HG03571 (cell line): ENCODE results near the gene ABHD17B.

Experiments used
- ATAC-seq: cut with Tn5 transposase; IDR thresholded peaks from one replicate; pipeline ENCODE4 v1.9.1; 2021; ENCODE audit not compliant: unreplicated experiment

The ABHD17B gene

DNA sequence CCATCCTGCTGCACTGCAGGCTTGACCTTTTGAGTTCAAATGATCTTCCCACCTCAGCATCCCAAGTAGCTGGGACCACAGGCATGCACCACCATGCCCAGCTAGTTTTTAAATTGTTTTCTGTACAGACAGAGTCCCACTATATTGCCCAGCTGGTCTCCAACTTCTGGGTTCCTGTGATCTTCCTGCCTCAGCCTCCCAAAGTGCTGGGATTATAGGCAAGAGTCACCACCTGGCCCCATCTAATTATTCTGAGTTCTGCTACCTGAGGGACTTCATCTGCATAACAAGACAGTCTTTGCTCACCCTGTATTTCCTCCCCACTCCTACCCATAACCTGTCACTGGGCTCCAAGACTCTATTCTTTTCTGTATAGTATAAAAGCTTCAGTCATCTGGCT lies 88.1 kb downstream of the ABHD17B start:
- no peak for ATAC-seq

DNA sequence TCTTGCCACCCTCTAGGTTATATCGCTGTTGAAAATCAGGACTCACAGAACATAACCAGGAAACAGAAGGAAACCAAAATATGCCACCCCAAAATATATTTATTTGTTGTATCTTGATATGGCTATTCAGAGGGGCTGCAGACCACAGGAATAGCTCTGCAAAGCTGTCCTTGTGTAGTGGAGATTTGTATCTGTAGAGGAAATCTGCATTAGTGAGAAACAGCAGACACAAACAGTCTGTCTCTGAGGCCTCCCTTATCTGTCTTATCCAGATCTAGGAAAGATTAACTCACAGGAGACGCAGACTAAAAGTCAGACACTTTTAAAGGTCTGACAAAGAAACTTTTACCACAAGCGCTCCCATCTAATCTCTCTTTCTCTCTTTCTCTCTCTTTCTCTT lies 88.5 kb downstream of the ABHD17B start:
- no peak for ATAC-seq

- ATAC-seq: no peak
Observed at GRCh38 chr9:71821405-71821804, 89.6 kb downstream of the ABHD17B start.

DNA sequence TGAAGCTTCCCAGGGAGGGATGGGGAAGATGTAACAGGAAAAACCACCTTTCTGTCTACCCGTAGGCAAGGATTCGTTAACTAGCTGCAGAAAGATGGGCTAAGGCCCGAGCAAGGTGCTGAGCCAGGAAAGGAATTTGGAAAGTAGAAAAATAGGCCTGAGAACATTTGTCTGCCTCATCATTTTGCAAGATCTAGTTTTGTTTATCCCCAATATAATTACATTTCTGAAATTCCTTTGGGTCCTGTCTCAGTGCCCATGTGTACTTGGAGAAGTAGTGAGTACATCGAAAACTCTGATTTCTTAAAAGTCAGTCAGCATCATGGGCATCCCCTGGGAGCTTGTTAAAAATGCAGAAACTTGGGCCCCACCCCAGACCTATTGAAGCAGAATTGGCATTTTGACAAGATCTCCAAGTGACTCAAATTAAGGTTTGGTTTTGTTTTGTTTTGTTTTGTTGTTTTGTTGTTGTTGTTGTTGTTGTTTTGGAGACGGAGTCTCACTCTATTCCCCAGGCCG lies 90.5 kb downstream of the ABHD17B start:
- ATAC-seq: no peak

DNA sequence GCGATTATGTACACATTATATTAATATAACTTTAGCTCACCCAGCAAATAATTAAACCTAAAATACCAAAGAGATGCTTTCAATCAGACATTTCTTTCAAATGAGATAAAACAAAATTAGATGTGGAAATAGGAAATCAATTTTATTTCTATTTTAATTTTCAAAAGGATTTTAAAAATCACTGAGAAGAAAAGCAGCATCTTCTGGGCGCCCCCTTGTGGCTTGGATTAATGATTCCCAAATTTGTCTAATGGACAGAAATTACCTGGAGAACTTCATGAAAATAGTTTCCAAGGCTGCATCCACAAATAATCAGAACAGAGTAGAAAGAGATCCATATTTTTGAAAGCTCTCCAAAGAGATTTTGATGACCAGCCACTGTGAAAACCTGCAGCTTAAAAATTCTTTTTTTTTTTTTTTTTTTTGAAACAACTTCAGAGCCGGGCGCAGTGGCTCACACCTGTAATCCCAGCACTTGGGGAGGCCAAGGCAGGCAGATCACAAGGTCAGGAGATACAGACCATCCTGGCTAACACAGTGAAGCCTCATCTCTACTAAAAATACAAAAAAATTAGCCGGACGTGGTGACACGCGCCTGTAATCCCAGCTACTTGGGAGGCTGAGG lies 91.8 kb downstream of the ABHD17B start:
- no peak for ATAC-seq

DNA sequence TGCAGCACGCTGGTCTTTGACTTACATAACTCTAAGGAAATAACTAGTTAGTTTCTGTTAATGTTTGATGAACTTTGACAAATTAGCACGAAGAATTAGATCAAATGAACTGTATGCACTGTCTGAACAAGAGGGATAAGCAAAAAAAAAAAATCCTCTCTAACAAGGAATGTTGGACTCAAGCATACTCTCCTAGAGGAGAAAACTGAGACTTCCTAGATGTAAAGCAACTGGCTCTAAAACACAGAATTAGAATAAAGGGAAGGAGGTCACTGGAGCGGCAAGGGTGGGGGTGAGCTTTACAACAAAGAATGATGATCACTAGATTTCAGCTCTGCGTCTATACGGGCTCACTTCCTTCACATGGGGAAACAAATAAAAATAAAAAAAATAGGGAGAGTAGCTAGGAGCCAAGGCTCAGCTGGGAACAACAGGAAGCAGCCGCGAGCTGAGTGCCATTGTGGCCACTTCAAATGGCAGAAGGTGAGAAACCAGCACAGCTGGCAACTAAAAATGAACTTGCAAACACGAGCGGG lies 94.0 kb downstream of the ABHD17B start:
- no peak for ATAC-seq
